GM19452 (cell line): Measurements from ENCODE around the gene ZFYVE28.

Source experiments
- ATAC-seq: cut with Tn5 transposase; IDR thresholded peaks from one replicate; pipeline ENCODE4 v1.9.1; 2021; ENCODE audit not compliant: unreplicated experiment

ZFYVE28 gene

GRCh38 chr4:2354760-2355159 is 63.7 kb downstream of the ZFYVE28 start:
- ATAC-seq, result no peak

GRCh38 chr4:2354118-2354517 is 64.3 kb downstream of the ZFYVE28 start:
- no peak for ATAC-seq

- no peak for ATAC-seq
Observed at GRCh38 chr4:2353222-2354107, 65.0 kb downstream of the ZFYVE28 start.

- no peak for ATAC-seq
Observed at GRCh38 chr4:2352729-2353221, 65.7 kb downstream of the ZFYVE28 start.

GRCh38 chr4:2352171-2352570 is 66.3 kb downstream of the ZFYVE28 start:
- ATAC-seq, result no peak

- ATAC-seq, result no peak
Observed at GRCh38 chr4:2350982-2351381, 67.5 kb downstream of the ZFYVE28 start.

- no peak for ATAC-seq
Observed at GRCh38 chr4:2348786-2349185, 69.7 kb downstream of the ZFYVE28 start.

- ATAC-seq, result no peak
Observed at GRCh38 chr4:2347190-2347589, 71.3 kb downstream of the ZFYVE28 start.

GRCh38 chr4:2343476-2343875 is 75.0 kb downstream of the ZFYVE28 start:
- no peak for ATAC-seq

- ATAC-seq, result no peak
Observed at GRCh38 chr4:2341911-2342652, 76.4 kb downstream of the ZFYVE28 start.

GRCh38 chr4:2341261-2341841 is 77.1 kb downstream of the ZFYVE28 start:
- no peak for ATAC-seq

GRCh38 chr4:2340272-2341061 is 78.0 kb downstream of the ZFYVE28 start:
- no peak for ATAC-seq

GRCh38 chr4:2339458-2340271 is 78.8 kb downstream of the ZFYVE28 start:
- ATAC-seq, result no peak

GRCh38 chr4:2338754-2339457 is 79.5 kb downstream of the ZFYVE28 start:
- ATAC-seq, result no peak

- no peak for ATAC-seq
Observed at GRCh38 chr4:2337896-2338295, 80.5 kb downstream of the ZFYVE28 start.

- ATAC-seq, result no peak
Observed at GRCh38 chr4:2337131-2337723, 81.2 kb downstream of the ZFYVE28 start.

- ATAC-seq, result no peak
Observed at GRCh38 chr4:2336659-2337058, 81.8 kb downstream of the ZFYVE28 start.

GRCh38 chr4:2335729-2336101 is 82.7 kb downstream of the ZFYVE28 start:
- no peak for ATAC-seq
